IMR-90 (cell line): ENCODE results near the gene TNFRSF21. TPM values are rescaled to one million over a fixed set of nuclear protein-coding genes. Genes with fewer than 3 reads are reported as not detected.

Source experiments
- ATAC-seq: fragments of 200-7000 bp; cut with Tn5 transposase; 2 replicates; pipeline ENCODE4 v1.9.1; 2020; ENCODE audit warnings: low read depth, mild to moderate bottlenecking, moderate library complexity
- BruUV-seq: library from RNA; stranded (reverse); fragments of 400-500 nt; replicated peaks from 2 replicates; lab custom pipeline; 2021; lab: Mats Ljungman, UMichigan
- CTCF ChIA-PET: fragments of 300-600 bp; formaldehyde crosslinking; extraction: SDS; loops from one replicate; lab custom pipeline; 2021; ENCODE audit warnings: antibody characterized with exemption; lab: Yijun Ruan, JAX
- POLR2A ChIA-PET: fragments of 300-600 bp; sonication (Branson Sonifier 250); formaldehyde crosslinking; loops from one replicate; lab custom pipeline; 2022; ENCODE audit warnings: antibody characterized with exemption; ENCODE audit not compliant: unreplicated experiment; lab: Charles Lee
- DNase-seq: peaks from one replicate; pipeline ENCODE4 v3.0.0; 2013
- H2AFZ ChIP-seq: replicated peaks from 2 replicates; pipeline ENCODE3; 2013; ENCODE audit warnings: low read length, mild to moderate bottlenecking; ENCODE audit not compliant: poor library complexity
- H2AK5ac ChIP-seq: 2 replicates; pipeline ENCODE4 v1.6.1; 2013; ENCODE audit warnings: low read depth, low read length, inconsistent platforms
- H2AK9ac ChIP-seq: replicated peaks from 2 replicates; pipeline ENCODE3; 2013; ENCODE audit warnings: mild to moderate bottlenecking, low read depth, low read length, moderate library complexity; ENCODE audit not compliant: poor library complexity
- H2BK120ac ChIP-seq: 2 replicates; pipeline ENCODE4 v1.6.1; 2013; ENCODE audit warnings: low read depth, low read length, inconsistent platforms
- H2BK15ac ChIP-seq: 3 replicates; pipeline ENCODE4 v1.6.1; 2013; ENCODE audit warnings: low read depth, low read length, inconsistent platforms
- H2BK20ac ChIP-seq: 2 replicates; pipeline ENCODE4 v1.6.1; 2013; ENCODE audit warnings: low read depth, mild to moderate bottlenecking, inconsistent platforms, low read length, moderate library complexity
- H2BK5ac ChIP-seq: 2 replicates; pipeline ENCODE4 v1.6.1; 2013; ENCODE audit warnings: mild to moderate bottlenecking, low read depth, low read length, inconsistent platforms; ENCODE audit not compliant: poor library complexity, severe bottlenecking
- H3K14ac ChIP-seq: replicated peaks from 2 replicates; pipeline ENCODE4 v1.6.1; 2013; ENCODE audit warnings: low read depth, low read length, inconsistent platforms
- H3K18ac ChIP-seq: 2 replicates; pipeline ENCODE4 v1.6.1; 2013; ENCODE audit warnings: low read depth, low read length, control low read depth
- H3K23ac ChIP-seq: 2 replicates; pipeline ENCODE4 v1.6.1; 2013; ENCODE audit warnings: low read depth, low read length, inconsistent platforms
- H3K27ac ChIP-seq: 2 replicates; pipeline ENCODE4 v1.5.1; 2013; ENCODE audit warnings: mild to moderate bottlenecking, control low read depth, low read length; ENCODE audit not compliant: insufficient read depth
- H3K27me3 ChIP-seq: 2 replicates; pipeline ENCODE4 v1.6.1; 2013; ENCODE audit warnings: low read length; ENCODE audit not compliant: control insufficient read depth, insufficient read depth
- H3K36me3 ChIP-seq: 2 replicates; pipeline ENCODE4 v1.6.1; 2013; ENCODE audit warnings: low read length, mixed read lengths; ENCODE audit not compliant: control insufficient read depth, insufficient read depth
- H3K4ac ChIP-seq: 2 replicates; pipeline ENCODE4 v1.6.1; 2013; ENCODE audit warnings: low read depth, low read length, inconsistent platforms
- H3K4me1 ChIP-seq: 2 replicates; pipeline ENCODE4 v1.6.1; 2013; ENCODE audit warnings: low read length, mixed read lengths; ENCODE audit not compliant: control insufficient read depth, insufficient read depth
- H3K4me2 ChIP-seq: 2 replicates; pipeline ENCODE4 v1.6.1; 2013; ENCODE audit warnings: low read depth, mild to moderate bottlenecking, control low read depth, low read length, moderate library complexity
- H3K4me3 ChIP-seq: 2 replicates; pipeline ENCODE4 v1.5.1; 2013; ENCODE audit warnings: low read depth, mild to moderate bottlenecking, control low read depth, low read length, moderate library complexity; ENCODE audit not compliant: insufficient read depth
- H3K56ac ChIP-seq: 2 replicates; pipeline ENCODE4 v1.6.1; 2013; ENCODE audit warnings: low read length, inconsistent platforms; ENCODE audit not compliant: insufficient read depth; ENCODE audit errors: extremely low read depth
- H3K79me1 ChIP-seq, 2 experiments: 2 replicates each; pipeline ENCODE4 v1.6.1; 2013; ENCODE audit warnings: low read length in 2 of 2, inconsistent platforms in 1 of 2, low read depth in 1 of 2
- H3K9ac ChIP-seq: 2 replicates; pipeline ENCODE4 v1.6.1; 2013; ENCODE audit warnings: low read depth, low read length, control low read depth
- H3K9me1 ChIP-seq: 2 replicates; pipeline ENCODE4 v1.6.1; 2013; ENCODE audit warnings: low read length, inconsistent platforms; ENCODE audit not compliant: insufficient read depth
- H3K9me3 ChIP-seq: 2 replicates; pipeline ENCODE4 v1.6.1; 2013; ENCODE audit warnings: low read length; ENCODE audit not compliant: control insufficient read depth, insufficient read depth
- H4K20me1 ChIP-seq: 2 replicates; pipeline ENCODE4 v1.6.1; 2013; ENCODE audit warnings: low read length, inconsistent platforms; ENCODE audit not compliant: insufficient read depth
- H4K5ac ChIP-seq: 2 replicates; pipeline ENCODE4 v1.6.1; 2013; ENCODE audit warnings: mild to moderate bottlenecking, low read depth, low read length, control low read depth
- H4K8ac ChIP-seq, 2 experiments: 2 replicates each; pipeline ENCODE4 v1.6.1; 2013; ENCODE audit warnings: low read depth in 2 of 2, low read length in 2 of 2, control low read depth in 1 of 2, inconsistent platforms in 1 of 2
- H4K91ac ChIP-seq: 2 replicates; pipeline ENCODE4 v1.6.1; 2013; ENCODE audit warnings: low read depth, low read length, inconsistent platforms; ENCODE audit not compliant: insufficient read depth
- BHLHE40 ChIP-seq: fragments of 150-350 bp; IDR thresholded peaks from 2 replicates; pipeline ENCODE4 v1.6.1; 2016; ENCODE audit warnings: mild to moderate bottlenecking, low read depth, low read length
- CEBPB ChIP-seq: IDR thresholded peaks from 2 replicates; pipeline ENCODE4 v1.6.1; 2012; ENCODE audit warnings: low read depth, low read length, improper control_type of control experiment
- CHD1 ChIP-seq: IDR thresholded peaks from 2 replicates; pipeline ENCODE4 v1.6.1; 2012; ENCODE audit warnings: low read depth, low read length, improper control_type of control experiment
- CTCF ChIP-seq: conservative IDR thresholded peaks from 2 replicates; pipeline ENCODE4 v1.5.1; 2012; ENCODE audit warnings: mild to moderate bottlenecking, low read depth, low read length, improper control_type of control experiment
- ELK1 ChIP-seq: fragments of 150-350 bp; IDR thresholded peaks from 2 replicates; pipeline ENCODE4 v1.6.1; 2016; ENCODE audit warnings: low read depth, mild to moderate bottlenecking, low read length, moderate library complexity, borderline replicate concordance
- FOS ChIP-seq: fragments of 150-350 bp; IDR thresholded peaks from 2 replicates; pipeline ENCODE4 v1.6.1; 2016; ENCODE audit warnings: low read depth, low read length
- MAFK ChIP-seq: IDR thresholded peaks from 2 replicates; pipeline ENCODE4 v1.6.1; 2012; ENCODE audit warnings: low read depth, low read length, improper control_type of control experiment
- MAZ ChIP-seq: IDR thresholded peaks from 2 replicates; pipeline ENCODE4 v1.6.1; 2012; ENCODE audit warnings: low read depth, mild to moderate bottlenecking, low read length, improper control_type of control experiment, moderate library complexity, borderline replicate concordance
- MXI1 ChIP-seq: IDR thresholded peaks from 2 replicates; pipeline ENCODE4 v1.6.1; 2012; ENCODE audit warnings: low read depth, mild to moderate bottlenecking, low read length, moderate library complexity, borderline replicate concordance
- NFE2L2 ChIP-seq: fragments of 150-350 bp; IDR thresholded peaks from 2 replicates; pipeline ENCODE4 v1.6.1; 2016; ENCODE audit warnings: low read depth, mild to moderate bottlenecking, low read length
- POLR2A ChIP-seq: IDR thresholded peaks from 2 replicates; pipeline ENCODE4 v1.6.1; 2012; ENCODE audit warnings: mild to moderate bottlenecking, low read depth, low read length
- RAD21 ChIP-seq: IDR thresholded peaks from 2 replicates; pipeline ENCODE4 v1.6.1; 2012; ENCODE audit warnings: low read length, improper control_type of control experiment
- RCOR1 ChIP-seq: IDR thresholded peaks from 2 replicates; pipeline ENCODE4 v1.6.1; 2012; ENCODE audit warnings: mild to moderate bottlenecking, low read length, improper control_type of control experiment; ENCODE audit not compliant: insufficient replicate concordance
- RFX5 ChIP-seq: IDR thresholded peaks from 2 replicates; pipeline ENCODE4 v1.8.0; 2012; ENCODE audit warnings: low read depth, mild to moderate bottlenecking, low read length, moderate library complexity
- SMC3 ChIP-seq: fragments of 150-350 bp; IDR thresholded peaks from 2 replicates; pipeline ENCODE4 v1.6.1; 2016; ENCODE audit warnings: low read depth, mild to moderate bottlenecking, antibody characterized with exemption, low read length, moderate library complexity
- USF2 ChIP-seq: fragments of 150-350 bp; IDR thresholded peaks from 2 replicates; pipeline ENCODE4 v1.6.1; 2017; ENCODE audit warnings: mild to moderate bottlenecking, antibody characterized with exemption, low read length, low read depth
- WGBS, 2 experiments: methylation state at CpG; one replicate each; pipeline versions ENCODE4 v1.1.5 to v1.1.7; 2013; ENCODE audit warnings: missing lambda C conversion rate in 2 of 2; ENCODE audit not compliant: insufficient read length in 1 of 2; ENCODE audit errors: extremely low coverage in 2 of 2; 5-methylcytosine and 5-hydroxymethylcytosine counted together
- dilution Hi-C: fragments of 300-500 bp; cut with HindIII; formaldehyde crosslinking; loops from one replicate; pipeline ENCODE4 v1.14.3; 2018; ENCODE audit warnings: low sequenced_read_pairs; ENCODE audit not compliant: unreplicated experiment
- in situ Hi-C: fragments of 300-500 bp; cut with MboI; formaldehyde crosslinking; loops from 3 replicates; pipeline ENCODE4 v1.14.3; 2019; ENCODE audit warnings: low sequenced_read_pairs, inconsistent platforms, mixed read lengths
- intact Hi-C: fragments of 100-400 bp; cut with micrococcal nuclease; formaldehyde crosslinking; loops from 2 replicates; pipeline ENCODE4 v1.10.0; 2022
- polyA plus RNA-seq, 3 experiments: library from polyadenylated mRNA; depleted of rRNA; stranded (reverse); fragments of >200 nt; gene quantifications; 2 replicates each; pipeline ENCODE4 v1.2.3, GENCODE V29; 2012; ENCODE audit warnings: low replicate concordance in 1 of 3
- total RNA-seq: library from RNA; depleted of rRNA; stranded (reverse); fragments of >200 nt; gene quantifications from 2 replicates; pipeline ENCODE4 v1.2.3, GENCODE V29; 2012

TNFRSF21 gene
- total and polyA plus RNA-seq, 2 of the 4 experiments (the other 2 are of a cell fraction): 2.9 to 6.9 TPM

- dilution Hi-C loops (no loop called here), intact Hi-C loops (no loop called here), in situ Hi-C loops (no loop called here)
- Histone ChIP-seq H2AK5ac (no peak overlapping the region; the same call in 1 of the 2 replicates), H3K9me1 (peaks cover 8% of the 10 kb centered on the region), H3K9me3 (no peaks in the 10 kb centered on the region), H2AFZ (no peak overlapping the region), H3K9ac (no peak overlapping the region), H4K91ac (no peak overlapping the region), H4K20me1 (no peaks in the 10 kb centered on the region), H3K27ac (no peak overlapping the region; the same call in 1 of the 2 replicates), H2BK5ac (peak overlapping the region; percentile 20), H4K5ac (no peak overlapping the region), H3K14ac (peak overlapping the region; percentile 4; the same call in 1 of the 2 replicates), H3K36me3 (no peaks in the 10 kb centered on the region), H2BK20ac (peak overlapping the region; percentile 43), H3K79me1 (no peaks in the 10 kb centered on the region), H3K4ac (peak overlapping the region; percentile 33; the same call in 1 of the 2 replicates), H3K18ac (peak overlapping the region; percentile 72; the same call in 1 of the 2 replicates), H2BK120ac (peak overlapping the region; percentile 17), H2AK9ac (no peak overlapping the region), H4K8ac (peak overlapping the region in 1 of 2 experiments; percentile 57; a peak in 1 of 4 replicates), H3K56ac (no peak overlapping the region), H3K4me2 (peak overlapping the region; percentile 62; the same call in 1 of the 2 replicates), H3K23ac (no peak overlapping the region), H3K4me3 (no peak overlapping the region), H3K4me1 (peaks cover 7% of the 10 kb centered on the region), H2BK15ac (0 out of 3 replicates have a peak overlapping the region, but pooled peaks have one; percentile 28), H3K27me3 (no peaks in the 10 kb centered on the region)
- POLR2A ChIA-PET: no interaction called here
- no peak for TF ChIP-seq POLR2A
- no peak for TF ChIP-seq ELK1
- no peak for TF ChIP-seq MXI1
- TF ChIP-seq SMC3: no peak
- no peak for TF ChIP-seq NFE2L2
- no peak for TF ChIP-seq RFX5
- no peak for TF ChIP-seq USF2
- TF ChIP-seq RAD21: no peak
- no peak for TF ChIP-seq CTCF
- no peak for TF ChIP-seq RCOR1
- TF ChIP-seq MAFK: peak; percentile 77; the same call in 1 of the 2 replicates
- TF ChIP-seq CEBPB: peak; percentile 33; the same call in 1 of the 2 replicates
- TF ChIP-seq CHD1: no peak
- no peak for TF ChIP-seq MAZ
- no peak for TF ChIP-seq BHLHE40
- TF ChIP-seq FOS: no peak
- no CpG with 5 or more reads among the region's 1 CpG for WGBS, 2 experiments
- CTCF ChIA-PET: interaction anchor here (0.7 to 1.0 kb wide), 2 partner anchors 9 to 1289 kb away, joined by 3 to 6 read pairs; no protein-coding TSS in a partner anchor
- no TSS peak for BruUV-seq
- DNase-seq (peak; percentile 78), ATAC-seq (peak; percentile 72)
Measured at GRCh38 chr6:47188588-47189021, 121.1 kb downstream of the TNFRSF21 start.
